ENCODE measurements around the gene SMIM13.

DNA sequence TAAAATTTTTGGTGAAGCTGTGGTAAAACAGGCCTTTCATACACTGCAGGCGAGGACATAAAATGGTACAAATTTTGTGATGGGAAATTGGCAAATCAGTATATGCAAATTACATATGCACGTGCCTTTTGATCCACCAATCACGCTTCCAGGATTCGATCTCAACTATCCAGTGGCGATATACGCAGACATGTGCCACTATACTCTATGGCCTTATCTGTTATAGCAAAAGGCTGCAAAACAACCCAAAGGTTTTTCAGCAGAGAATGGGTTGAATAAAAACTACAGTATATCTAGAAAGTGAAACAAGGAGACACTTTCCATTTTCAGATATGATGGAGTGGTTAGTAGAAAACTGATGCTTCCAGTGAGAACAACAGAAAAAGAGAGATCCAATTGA is 59.8 kb downstream of the SMIM13 start:
- TF ChIP-seq, protein P1, sequence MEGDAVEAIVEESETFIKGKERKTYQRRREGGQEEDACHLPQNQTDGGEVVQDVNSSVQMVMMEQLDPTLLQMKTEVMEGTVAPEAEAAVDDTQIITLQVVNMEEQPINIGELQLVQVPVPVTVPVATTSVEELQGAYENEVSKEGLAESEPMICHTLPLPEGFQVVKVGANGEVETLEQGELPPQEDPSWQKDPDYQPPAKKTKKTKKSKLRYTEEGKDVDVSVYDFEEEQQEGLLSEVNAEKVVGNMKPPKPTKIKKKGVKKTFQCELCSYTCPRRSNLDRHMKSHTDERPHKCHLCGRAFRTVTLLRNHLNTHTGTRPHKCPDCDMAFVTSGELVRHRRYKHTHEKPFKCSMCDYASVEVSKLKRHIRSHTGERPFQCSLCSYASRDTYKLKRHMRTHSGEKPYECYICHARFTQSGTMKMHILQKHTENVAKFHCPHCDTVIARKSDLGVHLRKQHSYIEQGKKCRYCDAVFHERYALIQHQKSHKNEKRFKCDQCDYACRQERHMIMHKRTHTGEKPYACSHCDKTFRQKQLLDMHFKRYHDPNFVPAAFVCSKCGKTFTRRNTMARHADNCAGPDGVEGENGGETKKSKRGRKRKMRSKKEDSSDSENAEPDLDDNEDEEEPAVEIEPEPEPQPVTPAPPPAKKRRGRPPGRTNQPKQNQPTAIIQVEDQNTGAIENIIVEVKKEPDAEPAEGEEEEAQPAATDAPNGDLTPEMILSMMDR (IDR thresholded peaks at IDR 0.05; ENCODE audit: low read depth, low read length) = no peak
- TF ChIP-seq EZH2phosphoT487 (IDR thresholded peaks at IDR 0.05; ENCODE audit: low read depth) = no peak
